ENCODE data around the gene UFC1. TPM values are rescaled to one million over a fixed set of nuclear protein-coding genes. Genes with fewer than 3 reads are reported as not detected.
A peak's percentile ranks its signal among the peaks of the same experiment; 100 is the strongest.

UFC1 gene
- polyA plus RNA-seq, 3 donors = 100 to 120 (median 108) TPM

DNA sequence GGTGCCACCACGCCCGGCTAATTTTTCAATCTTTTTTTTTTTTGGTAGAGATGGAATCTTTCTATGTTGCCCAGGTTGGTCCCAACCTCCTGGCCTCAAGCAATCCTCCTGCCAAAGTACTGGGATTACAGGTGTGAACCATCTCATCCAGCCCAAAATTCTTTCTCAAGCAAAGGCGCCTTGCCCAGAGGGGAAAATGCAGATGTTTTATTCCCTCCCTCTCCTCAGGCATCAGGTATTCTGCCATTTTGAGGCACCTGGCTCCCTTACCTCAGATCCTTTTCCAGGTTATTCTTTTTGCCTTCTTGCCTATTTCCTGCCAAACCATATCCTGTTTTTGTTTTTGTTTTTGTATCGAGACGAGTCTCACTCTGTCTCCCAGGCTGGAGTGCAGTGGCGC lies 34.6 kb downstream of the UFC1 start:
- no peaks in the 10 kb centered on the region for H3K9me3 ChIP-seq (replicated peaks in 1 of 2; ENCODE audit: control insufficient read depth in 1 of 2, insufficient read depth in 1 of 2, low read length in 2 of 2)
- no peaks in the 10 kb centered on the region for H4K20me1 ChIP-seq (ENCODE audit: insufficient read depth, low read length)
- H3K27ac ChIP-seq (ENCODE audit: low read depth in 1 of 2, low read length in 2 of 2) = no peak overlapping the region
- no peaks in the 10 kb centered on the region for H3K27me3 ChIP-seq (ENCODE audit: control insufficient read depth in 2 of 2, insufficient read depth in 2 of 2, low read length in 2 of 2)
- Mint-ChIP-seq H3K36me3 (peaks cover 0 to 4% of the 10 kb centered on the region in 2 donors), H3K4me1 (peaks cover 80% of the 10 kb centered on the region), H3K27me3 (ENCODE audit: low read depth in 3 of 3) (peaks cover 0 to 4% (median 1%) of the 10 kb centered on the region in 3 donors), H3K27ac (peak overlapping the region in 3 of 7 donors; percentile 5 to 27 (median 21)), H3K4me3 (no peak overlapping the region), H3K9me3 (no peaks in the 10 kb centered on the region)
- H3K36me3 ChIP-seq (replicated peaks in 1 of 2; ENCODE audit: control insufficient read depth in 1 of 2, insufficient read depth in 2 of 2, low read length in 2 of 2) = no peaks in the 10 kb centered on the region
- no peak overlapping the region for H3K4me3 ChIP-seq (replicated peaks in 1 of 3; ENCODE audit: low read depth in 2 of 3, low read length in 3 of 3)
- 100% methylated on average over 1 of the region's 6 CpGs for WGBS (ENCODE audit: insufficient coverage)
- no peak overlapping the region for H3K9ac ChIP-seq (ENCODE audit: insufficient read depth, low read length, poor library complexity, severe bottlenecking)
- H2AFZ ChIP-seq (ENCODE audit: insufficient read depth, low read depth, low read length, poor library complexity, severe bottlenecking) = no peak overlapping the region
- peaks cover 66 to 67% of the 10 kb centered on the region in 2 donors for H3K4me1 ChIP-seq (ENCODE audit: control insufficient read depth in 1 of 2, insufficient read depth in 2 of 2, low read length in 2 of 2)
- intact Hi-C loops (cut with micrococcal nuclease) = no loop called here
- no peak for DNase-seq
- no peaks in the 10 kb centered on the region for H3K79me2 ChIP-seq (ENCODE audit: insufficient read depth, low read length)
- H3K4me2 ChIP-seq (replicated peaks; ENCODE audit: extremely low read depth, low read length, poor library complexity, severe bottlenecking) = no peak overlapping the region
- TF ChIP-seq CTCF (IDR thresholded peaks at IDR 0.05) = no peak

DNA sequence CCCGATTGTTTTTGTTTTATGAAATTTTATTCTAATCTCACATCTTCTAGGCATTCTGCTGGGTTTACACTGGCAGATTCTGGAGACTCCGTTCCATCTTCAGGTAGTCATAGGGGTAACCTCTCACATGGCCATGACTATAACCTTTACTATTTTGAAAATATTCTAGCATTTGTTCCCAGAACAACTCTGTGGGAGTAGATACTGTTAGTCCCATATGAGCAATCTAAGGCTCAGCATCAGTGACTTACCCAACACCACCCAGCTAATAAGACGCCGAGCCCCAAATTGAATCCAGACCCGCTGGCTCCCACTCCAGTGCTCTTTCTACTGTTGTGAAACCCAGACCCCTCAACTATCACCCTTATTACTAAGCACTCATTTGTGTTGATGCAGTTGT lies 35.3 kb downstream of the UFC1 start:
- Histone ChIP-seq H3K79me2 (ENCODE audit: insufficient read depth, low read length) (no peaks in the 10 kb centered on the region), H3K9ac (ENCODE audit: insufficient read depth, low read length, poor library complexity, severe bottlenecking) (no peak overlapping the region), H4K20me1 (ENCODE audit: insufficient read depth, low read length) (no peaks in the 10 kb centered on the region), H3K36me3 (replicated peaks in 1 of 2; ENCODE audit: control insufficient read depth in 1 of 2, insufficient read depth in 2 of 2, low read length in 2 of 2) (no peaks in the 10 kb centered on the region), H2AFZ (ENCODE audit: insufficient read depth, low read depth, low read length, poor library complexity, severe bottlenecking) (no peak overlapping the region), H3K4me2 (replicated peaks; ENCODE audit: extremely low read depth, low read length, poor library complexity, severe bottlenecking) (no peak overlapping the region), H3K9me3 (replicated peaks in 1 of 2; ENCODE audit: control insufficient read depth in 1 of 2, insufficient read depth in 1 of 2, low read length in 2 of 2) (no peaks in the 10 kb centered on the region), H3K27me3 (ENCODE audit: control insufficient read depth in 2 of 2, insufficient read depth in 2 of 2, low read length in 2 of 2) (no peaks in the 10 kb centered on the region), H3K4me3 (replicated peaks in 1 of 3; ENCODE audit: low read depth in 2 of 3, low read length in 3 of 3) (no peak overlapping the region), H3K4me1 (ENCODE audit: control insufficient read depth in 1 of 2, insufficient read depth in 2 of 2, low read length in 2 of 2) (peaks cover 64 to 66% of the 10 kb centered on the region in 2 donors), H3K27ac (ENCODE audit: low read depth in 1 of 2, low read length in 2 of 2) (no peak overlapping the region)
- Mint-ChIP-seq H3K27ac (peak overlapping the region in 1 of 7 donors; percentile 45), H3K4me1 (peaks cover 77% of the 10 kb centered on the region), H3K4me3 (no peak overlapping the region), H3K27me3 (ENCODE audit: low read depth in 3 of 3) (peaks cover 0 to 4% (median 1%) of the 10 kb centered on the region in 3 donors), H3K36me3 (peaks cover 0 to 4% of the 10 kb centered on the region in 2 donors), H3K9me3 (no peaks in the 10 kb centered on the region)
- DNase-seq = no peak
- intact Hi-C loops (cut with micrococcal nuclease) = no loop called here
- no peak for TF ChIP-seq CTCF (IDR thresholded peaks at IDR 0.05)
- no CpG with 5 or more reads among the region's 5 CpGs for WGBS (ENCODE audit: insufficient coverage)

Measured in CD14-positive monocyte (primary cell).